ENCODE measurements around the gene C1QTNF8.

GRCh38 chr16:1080801-1081733, 15.0 kb downstream of the C1QTNF8 start:
- TF ChIP-seq, protein P1, sequence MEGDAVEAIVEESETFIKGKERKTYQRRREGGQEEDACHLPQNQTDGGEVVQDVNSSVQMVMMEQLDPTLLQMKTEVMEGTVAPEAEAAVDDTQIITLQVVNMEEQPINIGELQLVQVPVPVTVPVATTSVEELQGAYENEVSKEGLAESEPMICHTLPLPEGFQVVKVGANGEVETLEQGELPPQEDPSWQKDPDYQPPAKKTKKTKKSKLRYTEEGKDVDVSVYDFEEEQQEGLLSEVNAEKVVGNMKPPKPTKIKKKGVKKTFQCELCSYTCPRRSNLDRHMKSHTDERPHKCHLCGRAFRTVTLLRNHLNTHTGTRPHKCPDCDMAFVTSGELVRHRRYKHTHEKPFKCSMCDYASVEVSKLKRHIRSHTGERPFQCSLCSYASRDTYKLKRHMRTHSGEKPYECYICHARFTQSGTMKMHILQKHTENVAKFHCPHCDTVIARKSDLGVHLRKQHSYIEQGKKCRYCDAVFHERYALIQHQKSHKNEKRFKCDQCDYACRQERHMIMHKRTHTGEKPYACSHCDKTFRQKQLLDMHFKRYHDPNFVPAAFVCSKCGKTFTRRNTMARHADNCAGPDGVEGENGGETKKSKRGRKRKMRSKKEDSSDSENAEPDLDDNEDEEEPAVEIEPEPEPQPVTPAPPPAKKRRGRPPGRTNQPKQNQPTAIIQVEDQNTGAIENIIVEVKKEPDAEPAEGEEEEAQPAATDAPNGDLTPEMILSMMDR (IDR thresholded peaks at IDR 0.05) = no peak
- TF ChIP-seq POLR2AphosphoS5 (IDR thresholded peaks at IDR 0.05) (no peak), POLR2A (IDR thresholded peaks at IDR 0.05) (no peak), EP300 (IDR thresholded peaks at IDR 0.05; ENCODE audit: low read depth) (no peak)
